ENCODE data around the gene TRAP1. TPM values are rescaled to one million over a fixed set of nuclear protein-coding genes. Genes with fewer than 3 reads are reported as not detected.

Gene TRAP1
- total RNA-seq (100 to 1,000 TPM in 1 of 6 donors, 10 to 100 TPM in 5; 58.0 to 133 (median 82.7) TPM), polyA plus RNA-seq (100 to 1,000 TPM in 1 of 2 donors, 10 to 100 TPM in 1; 80.8 to 254 TPM)

DNA sequence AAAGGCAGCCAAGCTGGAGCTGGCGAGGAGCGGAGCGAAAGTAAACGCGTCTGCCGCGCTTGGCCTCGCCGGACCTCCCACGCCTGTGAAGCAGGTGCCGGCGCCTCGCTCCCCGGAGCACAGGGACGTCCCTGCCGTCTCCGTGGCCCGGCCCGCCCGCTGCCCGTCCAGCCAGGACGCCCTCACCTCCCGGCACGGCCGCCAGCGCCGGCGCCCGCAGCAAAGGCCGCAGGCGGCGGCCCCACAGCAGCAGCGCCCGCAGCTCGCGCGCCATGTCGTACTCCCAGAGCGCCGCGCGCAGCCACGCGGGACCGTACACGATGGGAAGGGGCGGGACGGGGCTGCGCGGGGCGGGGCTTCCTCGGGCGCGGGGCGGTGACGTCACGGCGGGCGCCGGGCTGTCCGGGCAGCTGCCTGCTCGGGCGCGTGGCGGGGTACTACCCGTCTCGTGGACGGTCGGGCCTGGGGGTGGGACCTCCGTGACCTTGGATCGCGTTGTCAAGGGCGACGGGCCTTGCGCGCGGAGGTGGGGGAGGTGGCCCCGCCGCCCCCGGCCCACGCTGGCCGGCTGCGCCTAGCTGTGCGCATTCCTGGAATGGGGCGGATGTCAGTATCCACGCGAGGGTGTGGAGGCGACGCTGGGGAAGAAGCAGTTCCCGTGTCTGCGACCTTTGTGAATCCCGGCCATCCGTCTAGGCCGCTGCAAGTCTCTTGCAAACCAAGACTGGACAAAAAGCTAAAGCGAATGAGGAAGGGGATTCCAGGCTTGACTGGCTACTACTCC lies at the start of gene TRAP1:
TRAP1 (minus strand) TSS at position 290 of the 784 bp plus-strand sequence; CDS start at position 274, 16 bp downstream.
- peaks cover 0 to 22% (median 17%) of the 10 kb centered on the region in 3 donors for H3K4me1 ChIP-seq
- H3K9me3 ChIP-seq: no peaks in the 10 kb centered on the region
- 1% methylated on average over 50 to 95 of the region's 95 CpGs for whole genome bisulfite sequencing, 2 donors
- DNase-seq (peak; percentile 83 to 98 (median 93)), FAIRE-seq (no peak), ATAC-seq (peak; percentile 92 to 94 (median 94))
- intact Hi-C loops (cut with DNase I): no loop called here
- H3K4me3 ChIP-seq: peak within 1 kb of the TSS; percentile 84 to 98 (median 88)
- peak within 1 kb of the TSS; percentile 75 to 92 (median 86) for H3K27ac ChIP-seq
- H3K36me3 ChIP-seq: no peaks in the 10 kb centered on the region
- TF ChIP-seq, protein P1, sequence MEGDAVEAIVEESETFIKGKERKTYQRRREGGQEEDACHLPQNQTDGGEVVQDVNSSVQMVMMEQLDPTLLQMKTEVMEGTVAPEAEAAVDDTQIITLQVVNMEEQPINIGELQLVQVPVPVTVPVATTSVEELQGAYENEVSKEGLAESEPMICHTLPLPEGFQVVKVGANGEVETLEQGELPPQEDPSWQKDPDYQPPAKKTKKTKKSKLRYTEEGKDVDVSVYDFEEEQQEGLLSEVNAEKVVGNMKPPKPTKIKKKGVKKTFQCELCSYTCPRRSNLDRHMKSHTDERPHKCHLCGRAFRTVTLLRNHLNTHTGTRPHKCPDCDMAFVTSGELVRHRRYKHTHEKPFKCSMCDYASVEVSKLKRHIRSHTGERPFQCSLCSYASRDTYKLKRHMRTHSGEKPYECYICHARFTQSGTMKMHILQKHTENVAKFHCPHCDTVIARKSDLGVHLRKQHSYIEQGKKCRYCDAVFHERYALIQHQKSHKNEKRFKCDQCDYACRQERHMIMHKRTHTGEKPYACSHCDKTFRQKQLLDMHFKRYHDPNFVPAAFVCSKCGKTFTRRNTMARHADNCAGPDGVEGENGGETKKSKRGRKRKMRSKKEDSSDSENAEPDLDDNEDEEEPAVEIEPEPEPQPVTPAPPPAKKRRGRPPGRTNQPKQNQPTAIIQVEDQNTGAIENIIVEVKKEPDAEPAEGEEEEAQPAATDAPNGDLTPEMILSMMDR (IDR thresholded peaks at IDR 0.05): no peak
- no peaks in the 10 kb centered on the region for H3K27me3 ChIP-seq

DNA sequence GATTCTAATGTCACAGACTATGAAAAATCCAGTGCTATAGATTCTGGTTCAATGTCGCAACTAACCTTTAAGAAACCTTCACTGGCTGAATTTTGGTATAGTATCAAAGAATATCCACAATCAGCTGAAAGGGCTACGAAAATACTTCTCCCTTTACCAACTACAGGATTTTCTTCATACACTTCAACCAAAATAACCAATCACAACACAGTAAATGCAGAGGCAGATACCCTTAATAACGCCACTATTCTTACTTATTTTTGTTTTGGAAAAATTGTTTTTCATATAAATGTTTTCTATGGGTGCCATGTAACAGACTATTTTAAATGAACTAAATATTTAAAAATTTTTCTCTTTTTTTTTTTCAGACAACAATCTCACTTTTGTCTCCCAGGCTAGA lies 48.9 kb upstream of the TRAP1 start:
- H3K27me3 ChIP-seq: no peaks in the 10 kb centered on the region
- H3K27ac ChIP-seq: no peak overlapping the region
- FAIRE-seq (no peak), DNase-seq (no peak), ATAC-seq (no peak)
- WGBS, 2 donors: 96% methylated on average over 3 of the region's 3 CpGs
- TF ChIP-seq, protein P1 (IDR thresholded peaks at IDR 0.05): no peak
- H3K36me3 ChIP-seq: peaks cover 7 to 76% (median 32%) of the 10 kb centered on the region in 3 donors
- H3K4me3 ChIP-seq: no peak overlapping the region
- no peaks in the 10 kb centered on the region for H3K4me1 ChIP-seq
- intact Hi-C loops (cut with DNase I): no loop called here
- H3K9me3 ChIP-seq: no peaks in the 10 kb centered on the region

DNA sequence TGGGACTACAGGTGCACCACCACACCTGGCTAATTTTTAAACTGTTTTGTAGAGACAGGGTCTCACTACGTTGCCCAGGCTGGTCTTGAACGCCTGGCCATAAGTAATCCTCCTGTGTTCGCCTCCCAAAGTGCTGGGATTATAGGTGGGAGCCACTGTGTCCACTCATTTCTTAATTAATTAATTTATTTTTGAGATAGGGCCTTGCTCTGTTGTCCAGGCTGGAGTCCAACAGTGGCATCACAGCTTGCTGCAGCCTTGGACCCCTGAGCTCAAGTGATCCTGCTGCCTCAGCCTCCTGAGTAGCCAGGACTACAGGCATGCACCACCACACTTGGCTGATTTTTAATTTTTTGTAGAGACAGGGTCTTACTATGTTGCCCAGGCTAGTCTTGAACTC lies 47.1 kb upstream of the TRAP1 start:
- FAIRE-seq (no peak), DNase-seq (no peak), ATAC-seq (no peak)
- 95 to 100% methylated on average over 3 of the region's 3 CpGs for WGBS, 2 donors
- H3K27me3 ChIP-seq: no peaks in the 10 kb centered on the region
- TF ChIP-seq, protein P1 (IDR thresholded peaks at IDR 0.05): no peak
- H3K36me3 ChIP-seq: peaks cover 0 to 63% (median 20%) of the 10 kb centered on the region in 3 donors
- no peak overlapping the region for H3K4me3 ChIP-seq
- intact Hi-C loops (cut with DNase I): no loop called here
- H3K9me3 ChIP-seq: no peaks in the 10 kb centered on the region
- no peak overlapping the region for H3K27ac ChIP-seq
- H3K4me1 ChIP-seq: no peaks in the 10 kb centered on the region

DNA sequence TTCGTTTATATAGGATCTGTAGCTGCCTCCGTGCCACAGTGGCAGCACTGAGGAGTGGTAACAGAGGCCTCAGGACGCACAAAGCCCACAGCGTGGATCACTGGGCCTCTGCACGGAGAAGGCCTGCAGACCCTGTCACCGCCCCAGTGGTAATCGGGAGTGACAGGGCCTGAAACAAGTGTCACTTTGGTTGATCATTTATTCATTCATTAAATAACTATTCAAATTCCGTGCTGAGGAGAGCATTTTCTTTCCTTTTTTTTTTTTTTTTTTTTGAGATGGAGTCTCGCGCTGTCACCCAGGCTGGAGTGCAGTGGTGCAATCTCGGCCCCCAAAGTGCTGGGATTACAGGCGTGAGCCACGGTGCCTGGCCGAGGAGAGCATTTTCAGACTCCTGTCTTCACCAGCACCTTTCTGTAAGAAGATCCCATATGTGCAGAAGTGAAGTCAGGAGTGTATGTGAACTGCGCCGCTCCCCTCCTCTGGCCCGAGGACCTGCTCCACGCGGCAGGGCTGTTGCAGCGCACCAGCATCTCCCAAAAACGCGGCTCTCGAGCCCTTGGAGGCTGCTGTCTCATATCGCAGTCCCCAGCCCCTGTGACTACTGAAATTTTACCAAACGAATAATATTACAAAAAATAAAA lies 44.9 kb upstream of the TRAP1 start:
- intact Hi-C loops (cut with DNase I): no loop called here
- TF ChIP-seq, protein P1 (IDR thresholded peaks at IDR 0.05): no peak
- whole genome bisulfite sequencing, 2 donors: 91 to 92% methylated on average over 25 of the region's 25 CpGs
- Histone ChIP-seq H3K4me1 (no peaks in the 10 kb centered on the region), H3K36me3 (peaks cover 0 to 59% (median 16%) of the 10 kb centered on the region in 3 donors), H3K27ac (no peak overlapping the region), H3K4me3 (no peak overlapping the region), H3K9me3 (no peaks in the 10 kb centered on the region), H3K27me3 (no peaks in the 10 kb centered on the region)
- FAIRE-seq (no peak), ATAC-seq (no peak), DNase-seq (no peak)
